HG02798 (cell line): ENCODE measurements around the gene PHETA1.
A peak's percentile ranks its signal among the peaks of the same experiment; 100 is the strongest.

Experiments
- ATAC-seq: cut with Tn5 transposase; IDR thresholded peaks from one replicate; pipeline ENCODE4 v1.9.1; 2021; ENCODE audit warnings: mild to moderate bottlenecking; ENCODE audit not compliant: unreplicated experiment, poor library complexity

The PHETA1 gene

GRCh38 chr12:111368788-111369495 lies at the start of gene PHETA1:
Gene PHETA1 (minus strand): TSS chr12:111369095. CDS start chr12:111363427, 5,668 bp downstream.
- peak; percentile 97 for ATAC-seq

- ATAC-seq = no peak
Measured at GRCh38 chr12:111418594-111418880, 49.6 kb upstream of the PHETA1 start.

- ATAC-seq = no peak
Measured at GRCh38 chr12:111417784-111418593, 49.1 kb upstream of the PHETA1 start.

- ATAC-seq = no peak
Measured at GRCh38 chr12:111417290-111417689, 48.4 kb upstream of the PHETA1 start.

- ATAC-seq = no peak
Measured at GRCh38 chr12:111414711-111415252, 45.9 kb upstream of the PHETA1 start.

GRCh38 chr12:111413442-111414086 lies 44.7 kb upstream of the PHETA1 start:
- no peak for ATAC-seq

- no peak for ATAC-seq
Measured at GRCh38 chr12:111412830-111413441, 44.0 kb upstream of the PHETA1 start.

- ATAC-seq = no peak
Measured at GRCh38 chr12:111412007-111412829, 43.3 kb upstream of the PHETA1 start.

- no peak for ATAC-seq
Measured at GRCh38 chr12:111411185-111411764, 42.4 kb upstream of the PHETA1 start.

- no peak for ATAC-seq
Measured at GRCh38 chr12:111410431-111411184, 41.7 kb upstream of the PHETA1 start.

GRCh38 chr12:111409780-111410430 lies 41.0 kb upstream of the PHETA1 start:
- no peak for ATAC-seq

- ATAC-seq = no peak
Measured at GRCh38 chr12:111409403-111409779, 40.5 kb upstream of the PHETA1 start.

- no peak for ATAC-seq
Measured at GRCh38 chr12:111408686-111409402, 39.9 kb upstream of the PHETA1 start.

- ATAC-seq = no peak
Measured at GRCh38 chr12:111408116-111408440, 39.2 kb upstream of the PHETA1 start.

GRCh38 chr12:111407377-111408115 lies 38.7 kb upstream of the PHETA1 start:
- ATAC-seq = no peak

GRCh38 chr12:111406474-111407376 lies 37.8 kb upstream of the PHETA1 start:
- ATAC-seq = no peak
